Endothelial cell (in vitro differentiated cells): ENCODE results near the gene PJVK. TPM values are rescaled to one million over a fixed set of nuclear protein-coding genes. Genes with fewer than 3 reads are reported as not detected.
A peak's percentile ranks its signal among the peaks of the same experiment; 100 is the strongest.

ENCODE experiments used
- DNase-seq: peaks from one replicate; pipeline ENCODE4 v3.0.0; 2021; ENCODE audit warnings: low spot score
- H3K27ac Mint-ChIP-seq: one replicate; pipeline ENCODE4 v1.8.0; 2021; ENCODE audit warnings: mixed read lengths, inconsistent platforms; ENCODE audit not compliant: unreplicated experiment
- H3K27me3 Mint-ChIP-seq: one replicate; pipeline ENCODE4 v1.8.0; 2021; ENCODE audit warnings: mild to moderate bottlenecking, moderate library complexity, mixed read lengths, inconsistent platforms; ENCODE audit not compliant: unreplicated experiment
- H3K36me3 Mint-ChIP-seq: one replicate; pipeline ENCODE4 v1.8.0; 2021; ENCODE audit warnings: mild to moderate bottlenecking, low read depth, mixed read lengths, inconsistent platforms; ENCODE audit not compliant: unreplicated experiment
- H3K4me1 Mint-ChIP-seq: one replicate; pipeline ENCODE4 v1.8.0; 2021; ENCODE audit warnings: mild to moderate bottlenecking, mixed read lengths, inconsistent platforms; ENCODE audit not compliant: unreplicated experiment
- H3K4me3 Mint-ChIP-seq: one replicate; pipeline ENCODE4 v1.8.0; 2021; ENCODE audit warnings: mild to moderate bottlenecking, mixed read lengths, inconsistent platforms; ENCODE audit not compliant: unreplicated experiment
- H3K9me3 Mint-ChIP-seq: one replicate; pipeline ENCODE4 v1.8.0; 2021; ENCODE audit warnings: mixed read lengths, inconsistent platforms; ENCODE audit not compliant: unreplicated experiment
- total RNA-seq: library from RNA; stranded (reverse); fragmentation: NEBNext Ultra II Directional; extraction: Animal tissue kit (Norgen Biotek cat#: 25700); gene quantifications from one replicate; pipeline ENCODE4 v1.2.1, GENCODE V29; 2021; ENCODE audit not compliant: unreplicated experiment
- TF ChIP-seq, protein P1 (sequence below): fragments of 200-600 bp; sonication (generic); IDR thresholded peaks from one replicate; pipeline ENCODE4 v1.5.0; 2021; ENCODE audit warnings: antibody characterized with exemption; ENCODE audit not compliant: unreplicated experiment

The PJVK gene
- total RNA-seq, 1 donor from 2014 or later, result 3.7 TPM

GRCh38 chr2:178415979-178416378, 35.2 kb upstream of the PJVK start:
- DNase-seq, result no peak
- Mint-ChIP-seq H3K27ac (no peak overlapping the region), H3K9me3 (no peaks in the 10 kb centered on the region), H3K27me3 (peaks cover 6% of the 10 kb centered on the region), H3K4me3 (no peak overlapping the region), H3K4me1 (peaks cover 39% of the 10 kb centered on the region), H3K36me3 (no peaks in the 10 kb centered on the region)
- TF ChIP-seq, protein P1, sequence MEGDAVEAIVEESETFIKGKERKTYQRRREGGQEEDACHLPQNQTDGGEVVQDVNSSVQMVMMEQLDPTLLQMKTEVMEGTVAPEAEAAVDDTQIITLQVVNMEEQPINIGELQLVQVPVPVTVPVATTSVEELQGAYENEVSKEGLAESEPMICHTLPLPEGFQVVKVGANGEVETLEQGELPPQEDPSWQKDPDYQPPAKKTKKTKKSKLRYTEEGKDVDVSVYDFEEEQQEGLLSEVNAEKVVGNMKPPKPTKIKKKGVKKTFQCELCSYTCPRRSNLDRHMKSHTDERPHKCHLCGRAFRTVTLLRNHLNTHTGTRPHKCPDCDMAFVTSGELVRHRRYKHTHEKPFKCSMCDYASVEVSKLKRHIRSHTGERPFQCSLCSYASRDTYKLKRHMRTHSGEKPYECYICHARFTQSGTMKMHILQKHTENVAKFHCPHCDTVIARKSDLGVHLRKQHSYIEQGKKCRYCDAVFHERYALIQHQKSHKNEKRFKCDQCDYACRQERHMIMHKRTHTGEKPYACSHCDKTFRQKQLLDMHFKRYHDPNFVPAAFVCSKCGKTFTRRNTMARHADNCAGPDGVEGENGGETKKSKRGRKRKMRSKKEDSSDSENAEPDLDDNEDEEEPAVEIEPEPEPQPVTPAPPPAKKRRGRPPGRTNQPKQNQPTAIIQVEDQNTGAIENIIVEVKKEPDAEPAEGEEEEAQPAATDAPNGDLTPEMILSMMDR, result no peak

DNA sequence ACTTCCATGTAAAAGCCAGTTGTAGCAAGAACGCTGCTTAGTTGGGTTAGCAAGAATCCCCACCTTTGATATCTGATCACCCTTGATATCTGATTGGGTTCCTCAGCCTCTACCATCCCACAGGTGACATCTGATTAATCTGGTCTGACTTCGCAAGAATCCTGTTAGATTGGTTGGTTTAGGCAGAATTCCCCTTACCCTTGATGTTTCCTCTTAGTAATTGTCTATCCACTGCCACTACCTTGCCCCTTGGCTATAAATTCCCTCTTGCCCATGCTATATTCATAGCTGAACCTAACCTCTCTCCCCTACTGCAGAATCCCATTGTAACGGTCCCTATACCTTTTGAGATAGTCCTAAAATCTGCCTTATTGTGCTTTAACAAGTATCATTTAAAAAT, 33.3 kb upstream of the PJVK start:
- no peak overlapping the region for H3K27ac Mint-ChIP-seq
- TF ChIP-seq, protein P1, result no peak
- H3K4me1 Mint-ChIP-seq, result peaks cover 39% of the 10 kb centered on the region
- H3K36me3 Mint-ChIP-seq, result no peaks in the 10 kb centered on the region
- peaks cover 6% of the 10 kb centered on the region for H3K27me3 Mint-ChIP-seq
- H3K4me3 Mint-ChIP-seq, result no peak overlapping the region
- H3K9me3 Mint-ChIP-seq, result no peaks in the 10 kb centered on the region
- no peak for DNase-seq

GRCh38 chr2:178418426-178418825, 32.8 kb upstream of the PJVK start:
- H3K4me1 Mint-ChIP-seq, result peaks cover 35% of the 10 kb centered on the region

GRCh38 chr2:178419123-178419522, 32.1 kb upstream of the PJVK start:
- Mint-ChIP-seq H3K4me3 (peak overlapping the region; percentile 17), H3K27me3 (peaks cover 1% of the 10 kb centered on the region), H3K27ac (peak overlapping the region; percentile 76), H3K9me3 (no peaks in the 10 kb centered on the region), H3K36me3 (peaks cover 3% of the 10 kb centered on the region), H3K4me1 (peaks cover 33% of the 10 kb centered on the region)
- TF ChIP-seq, protein P1, result no peak
- no peak for DNase-seq

More at GRCh38 chr2:178418426-178418825, 32.8 kb upstream of the PJVK start:
- Mint-ChIP-seq H3K36me3 (no peaks in the 10 kb centered on the region), H3K27me3 (peaks cover 2% of the 10 kb centered on the region), H3K9me3 (no peaks in the 10 kb centered on the region), H3K4me3 (no peak overlapping the region), H3K27ac (no peak overlapping the region)
- TF ChIP-seq, protein P1, result no peak
- DNase-seq, result no peak

DNA sequence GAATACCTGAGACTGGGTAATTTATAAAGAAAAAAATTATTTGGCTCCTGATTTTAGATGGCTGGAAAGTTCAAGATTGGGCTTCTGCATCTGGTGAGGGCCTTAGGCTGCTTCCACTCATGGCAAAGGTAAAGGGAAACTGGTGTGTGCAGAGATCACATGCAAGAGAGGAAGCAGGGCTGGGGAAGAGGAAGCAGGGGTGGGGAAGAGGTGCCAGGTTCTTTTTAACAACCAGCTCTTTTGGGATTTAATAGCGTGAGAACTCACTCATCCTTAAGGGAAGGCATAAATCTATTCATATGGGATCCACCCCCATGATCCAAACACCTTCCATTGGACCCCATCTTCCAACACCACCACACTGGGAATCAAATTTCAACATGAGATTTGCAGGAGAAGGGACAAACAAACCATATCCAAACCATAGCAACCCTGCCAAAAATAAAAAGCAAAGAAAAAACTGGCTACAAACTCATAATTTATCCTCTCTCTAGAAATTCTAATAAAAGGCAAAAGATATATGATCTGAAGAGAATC, 30.6 kb upstream of the PJVK start:
- Mint-ChIP-seq H3K4me3 (no peak overlapping the region), H3K27me3 (peaks cover 1% of the 10 kb centered on the region), H3K27ac (peak overlapping the region; percentile 55), H3K36me3 (peaks cover 8% of the 10 kb centered on the region), H3K9me3 (no peaks in the 10 kb centered on the region), H3K4me1 (peaks cover 21% of the 10 kb centered on the region)
- TF ChIP-seq, protein P1, result no peak
- no peak for DNase-seq
